ENCODE results near the gene PAPPA.

The PAPPA gene

GRCh38 chr9:116358251-116358650 is 204.7 kb downstream of the PAPPA start:
- no peak for DNase-seq

- DNase-seq: no peak
These were observed 206.4 kb downstream of the PAPPA start for GRCh38 chr9:116360016-116360415.

GRCh38 chr9:116360989-116361388 is 207.4 kb downstream of the PAPPA start:
- DNase-seq: no peak

- no peak for DNase-seq
These were observed 208.0 kb downstream of the PAPPA start for GRCh38 chr9:116361547-116361946.

- DNase-seq: no peak
These were observed 208.9 kb downstream of the PAPPA start for GRCh38 chr9:116362493-116362892.

- DNase-seq: no peak
These were observed 211.5 kb downstream of the PAPPA start for GRCh38 chr9:116365056-116365471.

- DNase-seq: no peak
These were observed 212.7 kb downstream of the PAPPA start for GRCh38 chr9:116366241-116366640.

GRCh38 chr9:116368680-116369079 is 215.1 kb downstream of the PAPPA start:
- no peak for DNase-seq

GRCh38 chr9:116369706-116370105 is 216.1 kb downstream of the PAPPA start:
- DNase-seq: no peak

GRCh38 chr9:116370556-116370955 is 217.0 kb downstream of the PAPPA start:
- no peak for DNase-seq

GRCh38 chr9:116372081-116372673 is 218.6 kb downstream of the PAPPA start:
- DNase-seq: no peak

GRCh38 chr9:116372786-116373185 is 219.2 kb downstream of the PAPPA start:
- no peak for DNase-seq

- DNase-seq: no peak
These were observed 223.7 kb downstream of the PAPPA start for GRCh38 chr9:116377179-116377798.

- DNase-seq: no peak
These were observed 225.3 kb downstream of the PAPPA start for GRCh38 chr9:116378873-116379272.

GRCh38 chr9:116379821-116380220 is 226.2 kb downstream of the PAPPA start:
- DNase-seq: no peak

- DNase-seq: no peak
These were observed 227.0 kb downstream of the PAPPA start for GRCh38 chr9:116380496-116380995.

- no peak for DNase-seq
These were observed 227.8 kb downstream of the PAPPA start for GRCh38 chr9:116381350-116381749.

- no peak for DNase-seq
These were observed 228.5 kb downstream of the PAPPA start for GRCh38 chr9:116382053-116382452.

- DNase-seq: no peak
These were observed 229.5 kb downstream of the PAPPA start for GRCh38 chr9:116383133-116383532.

- no peak for DNase-seq
These were observed 230.3 kb downstream of the PAPPA start for GRCh38 chr9:116383936-116384335.

- no peak for DNase-seq
These were observed 234.5 kb downstream of the PAPPA start for GRCh38 chr9:116387934-116388698.

GRCh38 chr9:116389541-116390302 is 236.1 kb downstream of the PAPPA start:
- DNase-seq: no peak

All from stimulated activated CD4-positive, alpha-beta T cell treated with anti-CD3 and anti-CD28 coated beads, Interleukin-4, amount 100 ng/mL, for 24 hours (primary cell).